C4-2B (cell line): Measurements from ENCODE around the gene UBQLN2.

Experiments
- H3K27ac ChIP-seq: fragments of 450-650 bp; 2 replicates; pipeline ENCODE4 v1.5.1; 2017
- ZFX ChIP-seq: fragments of 450-650 bp; IDR thresholded peaks from 2 replicates; pipeline ENCODE4 v1.6.1; 2017
- TF ChIP-seq, protein P1 (sequence below): fragments of 450-650 bp; conservative IDR thresholded peaks from 2 replicates; pipeline ENCODE4 v1.5.1; 2017; ENCODE audit warnings: mild to moderate bottlenecking

Gene UBQLN2

DNA sequence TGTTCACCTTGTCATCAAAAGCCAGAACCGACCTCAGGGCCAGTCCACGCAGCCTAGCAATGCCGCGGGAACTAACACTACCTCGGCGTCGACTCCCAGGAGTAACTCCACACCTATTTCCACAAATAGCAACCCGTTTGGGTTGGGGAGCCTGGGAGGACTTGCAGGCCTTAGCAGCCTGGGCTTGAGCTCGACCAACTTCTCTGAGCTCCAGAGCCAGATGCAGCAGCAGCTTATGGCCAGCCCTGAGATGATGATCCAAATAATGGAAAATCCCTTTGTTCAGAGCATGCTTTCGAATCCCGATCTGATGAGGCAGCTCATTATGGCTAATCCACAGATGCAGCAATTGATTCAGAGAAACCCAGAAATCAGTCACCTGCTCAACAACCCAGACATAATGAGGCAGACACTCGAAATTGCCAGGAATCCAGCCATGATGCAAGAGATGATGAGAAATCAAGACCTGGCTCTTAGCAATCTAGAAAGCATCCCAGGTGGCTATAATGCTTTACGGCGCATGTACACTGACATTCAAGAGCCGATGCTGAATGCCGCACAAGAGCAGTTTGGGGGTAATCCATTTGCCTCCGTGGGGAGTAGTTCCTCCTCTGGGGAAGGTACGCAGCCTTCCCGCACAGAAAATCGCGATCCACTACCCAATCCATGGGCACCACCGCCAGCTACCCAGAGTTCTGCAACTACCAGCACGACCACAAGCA lies 898 bp downstream of the UBQLN2 start:
- H3K27ac ChIP-seq: peak overlapping the region; percentile 93
- TF ChIP-seq ZFX: no peak
- TF ChIP-seq, protein P1, sequence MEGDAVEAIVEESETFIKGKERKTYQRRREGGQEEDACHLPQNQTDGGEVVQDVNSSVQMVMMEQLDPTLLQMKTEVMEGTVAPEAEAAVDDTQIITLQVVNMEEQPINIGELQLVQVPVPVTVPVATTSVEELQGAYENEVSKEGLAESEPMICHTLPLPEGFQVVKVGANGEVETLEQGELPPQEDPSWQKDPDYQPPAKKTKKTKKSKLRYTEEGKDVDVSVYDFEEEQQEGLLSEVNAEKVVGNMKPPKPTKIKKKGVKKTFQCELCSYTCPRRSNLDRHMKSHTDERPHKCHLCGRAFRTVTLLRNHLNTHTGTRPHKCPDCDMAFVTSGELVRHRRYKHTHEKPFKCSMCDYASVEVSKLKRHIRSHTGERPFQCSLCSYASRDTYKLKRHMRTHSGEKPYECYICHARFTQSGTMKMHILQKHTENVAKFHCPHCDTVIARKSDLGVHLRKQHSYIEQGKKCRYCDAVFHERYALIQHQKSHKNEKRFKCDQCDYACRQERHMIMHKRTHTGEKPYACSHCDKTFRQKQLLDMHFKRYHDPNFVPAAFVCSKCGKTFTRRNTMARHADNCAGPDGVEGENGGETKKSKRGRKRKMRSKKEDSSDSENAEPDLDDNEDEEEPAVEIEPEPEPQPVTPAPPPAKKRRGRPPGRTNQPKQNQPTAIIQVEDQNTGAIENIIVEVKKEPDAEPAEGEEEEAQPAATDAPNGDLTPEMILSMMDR: no peak

DNA sequence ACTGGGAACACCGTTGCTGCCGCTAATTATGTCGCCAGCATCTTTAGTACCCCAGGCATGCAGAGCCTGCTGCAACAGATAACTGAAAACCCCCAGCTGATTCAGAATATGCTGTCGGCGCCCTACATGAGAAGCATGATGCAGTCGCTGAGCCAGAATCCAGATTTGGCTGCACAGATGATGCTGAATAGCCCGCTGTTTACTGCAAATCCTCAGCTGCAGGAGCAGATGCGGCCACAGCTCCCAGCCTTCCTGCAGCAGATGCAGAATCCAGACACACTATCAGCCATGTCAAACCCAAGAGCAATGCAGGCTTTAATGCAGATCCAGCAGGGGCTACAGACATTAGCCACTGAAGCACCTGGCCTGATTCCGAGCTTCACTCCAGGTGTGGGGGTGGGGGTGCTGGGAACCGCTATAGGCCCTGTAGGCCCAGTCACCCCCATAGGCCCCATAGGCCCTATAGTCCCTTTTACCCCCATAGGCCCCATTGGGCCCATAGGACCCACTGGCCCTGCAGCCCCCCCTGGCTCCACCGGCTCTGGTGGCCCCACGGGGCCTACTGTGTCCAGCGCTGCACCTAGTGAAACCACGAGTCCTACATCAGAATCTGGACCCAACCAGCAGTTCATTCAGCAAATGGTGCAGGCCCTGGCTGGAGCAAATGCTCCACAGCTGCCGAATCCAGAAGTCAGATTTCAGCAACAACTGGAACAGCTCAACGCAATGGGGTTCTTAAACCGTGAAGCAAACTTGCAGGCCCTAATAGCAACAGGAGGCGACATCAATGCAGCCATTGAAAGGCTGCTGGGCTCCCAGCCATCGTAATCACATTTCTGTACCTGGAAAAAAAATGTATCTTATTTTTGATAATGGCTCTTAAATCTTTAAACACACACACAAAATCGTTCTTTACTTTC lies 1.8 kb downstream of the UBQLN2 start:
- TF ChIP-seq ZFX: no peak
- TF ChIP-seq, protein P1: no peak
- peak overlapping the region; percentile 93 for H3K27ac ChIP-seq

DNA sequence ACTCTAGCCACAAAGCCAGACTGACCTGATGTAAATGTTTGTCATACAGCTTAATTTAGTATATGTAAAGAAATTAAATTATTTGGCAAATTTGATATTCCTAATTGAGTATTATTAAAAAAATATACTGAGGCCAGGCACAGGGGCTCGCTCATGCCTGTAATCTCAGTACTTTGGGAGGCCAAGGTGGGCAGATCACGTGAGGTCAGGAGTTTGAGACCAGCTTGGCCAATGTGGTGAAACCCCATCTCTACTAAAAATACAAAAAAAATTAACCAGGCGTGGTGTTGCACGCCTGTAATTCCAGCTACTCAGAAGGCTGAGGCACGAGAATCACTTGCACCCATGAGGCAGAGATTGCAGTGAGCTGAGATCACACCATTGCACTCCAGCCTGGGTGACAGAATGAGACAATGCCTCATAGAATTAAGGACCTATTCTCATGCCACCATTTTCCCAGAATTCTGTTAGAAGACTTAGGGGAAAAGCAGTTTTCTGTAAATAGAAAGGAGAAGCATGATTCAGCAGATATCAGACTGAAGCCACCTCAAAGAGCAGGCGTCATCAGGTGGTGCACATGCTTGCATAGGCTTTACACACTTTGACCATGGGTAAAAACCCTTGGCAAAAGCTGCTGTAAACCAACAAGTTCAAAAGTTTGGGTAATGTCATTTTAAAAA lies 6.1 kb downstream of the UBQLN2 start:
- H3K27ac ChIP-seq: no peak overlapping the region
- TF ChIP-seq, protein P1: no peak

DNA sequence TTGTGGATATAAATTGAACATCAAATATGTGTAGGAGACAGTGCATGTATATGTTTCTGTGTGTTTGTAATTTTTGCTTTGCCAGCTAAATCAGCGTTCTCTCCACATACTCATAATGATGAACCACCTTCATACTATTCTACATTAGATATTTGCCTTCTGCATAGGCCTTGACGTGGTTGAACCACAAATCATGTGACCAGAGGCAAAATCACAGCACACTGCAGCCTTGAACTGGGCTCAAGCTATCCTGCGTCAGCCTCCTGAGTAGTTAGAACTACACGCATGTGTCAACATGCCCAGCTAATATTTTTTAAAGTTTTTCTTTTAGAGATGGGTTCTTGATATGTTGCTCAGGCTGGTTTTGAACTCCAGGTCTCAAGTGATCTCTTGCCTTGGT lies 9.5 kb downstream of the UBQLN2 start:
- TF ChIP-seq, protein P1: no peak
- no peak for TF ChIP-seq ZFX
- H3K27ac ChIP-seq: no peak overlapping the region

DNA sequence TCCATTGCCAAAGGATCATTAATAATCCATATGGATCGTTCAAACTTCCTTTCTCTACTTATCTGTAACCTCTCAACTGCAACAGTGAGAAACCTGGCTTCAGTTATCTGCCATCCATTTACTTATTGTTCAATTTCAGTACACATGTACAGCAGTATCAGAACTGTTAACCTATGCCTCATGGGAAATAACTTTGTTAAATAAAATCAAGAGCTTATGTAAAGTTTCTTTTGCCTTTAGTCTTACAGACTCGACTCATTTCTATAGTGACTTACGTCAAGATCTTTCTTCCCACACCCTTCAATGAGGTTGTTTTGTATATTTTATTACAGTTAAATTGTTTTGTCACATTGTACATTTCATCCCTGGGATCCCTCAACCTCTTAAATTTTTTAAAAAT lies 11.4 kb downstream of the UBQLN2 start:
- no peak for TF ChIP-seq ZFX
- TF ChIP-seq, protein P1: no peak

DNA sequence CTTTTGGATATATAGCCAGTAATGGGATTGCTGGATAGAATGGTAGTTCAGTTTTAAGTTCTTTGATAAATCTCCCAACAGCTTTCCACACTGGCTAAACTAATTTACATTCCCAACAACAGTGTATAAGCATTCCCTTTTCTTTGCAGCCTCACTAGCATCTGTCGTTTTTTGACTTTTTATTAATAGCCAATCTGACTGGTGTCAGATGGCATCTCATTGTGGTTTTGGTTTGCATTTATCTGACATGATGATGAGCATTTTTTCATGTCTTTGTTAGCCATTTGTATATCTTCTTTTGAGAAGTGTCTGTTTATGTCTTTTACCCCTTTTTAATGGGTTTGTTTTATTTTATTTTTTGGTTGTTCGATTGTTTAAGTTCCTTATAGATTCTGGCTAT lies 13.3 kb downstream of the UBQLN2 start:
- TF ChIP-seq, protein P1: no peak
- TF ChIP-seq ZFX: no peak
- H3K27ac ChIP-seq: no peak overlapping the region

More for the DNA sequence above, 11.4 kb downstream of the UBQLN2 start:
- no peak overlapping the region for H3K27ac ChIP-seq
